ENCODE measurements around the gene MUC5AC.
"Not testable (repeated sequence)": the region's sequence is repeated elsewhere in the genome, so short reads cannot be mapped to it uniquely, and the experiment has no call there.

Gene MUC5AC

DNA sequence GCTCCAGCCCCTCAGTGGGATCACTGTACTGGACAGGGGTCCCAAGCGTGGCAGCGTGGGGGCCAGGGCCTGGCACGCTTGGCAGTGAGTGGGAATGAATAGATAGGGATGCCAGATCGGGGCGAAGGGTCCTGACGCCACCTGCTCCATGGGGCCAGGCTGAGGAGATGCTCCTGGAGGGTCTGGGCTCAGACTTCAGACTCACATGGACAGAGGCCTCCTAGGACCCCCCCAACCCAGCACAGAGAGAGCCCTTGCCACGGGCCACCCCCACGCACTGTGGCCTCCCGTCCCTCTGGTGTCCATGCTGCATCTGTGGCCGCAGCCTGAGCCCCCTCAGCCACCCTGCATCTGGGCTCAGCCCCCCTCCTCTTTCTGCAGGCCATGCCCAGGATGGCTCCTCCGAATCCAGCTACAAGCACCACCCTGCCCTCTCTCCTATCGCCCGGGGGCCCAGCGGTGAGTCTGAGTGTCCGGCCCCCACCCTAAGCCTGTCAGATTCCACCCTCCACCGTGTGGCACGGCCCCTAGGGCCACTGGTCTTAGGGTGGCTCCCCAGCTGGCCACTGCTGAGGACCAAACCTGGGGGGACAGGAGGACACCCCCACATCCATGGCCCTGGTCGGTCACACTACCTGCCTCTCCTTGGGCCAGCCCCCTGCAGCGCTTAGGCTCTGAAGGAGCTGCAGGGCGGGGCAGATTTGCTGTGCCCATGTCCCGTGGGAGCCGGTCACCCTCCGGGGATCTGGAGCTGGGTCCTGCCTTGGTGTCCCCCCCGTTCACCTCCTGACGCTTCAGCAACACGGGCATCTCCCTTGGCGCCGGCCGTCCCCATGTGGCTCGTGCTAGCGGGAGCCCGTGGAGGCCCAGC, 2.7 kb downstream of the MUC5AC start:
- Mint-ChIP-seq H3K27me3 (ENCODE audit: low read depth) (no peaks in the 10 kb centered on the region), H3K27ac (no peak overlapping the region), H3K9me3 (peaks cover 4% of the 10 kb centered on the region), H3K36me3 (ENCODE audit: low read depth) (no peaks in the 10 kb centered on the region), H3K4me3 (no peak overlapping the region), H3K4me1 (ENCODE audit: low read depth) (no peaks in the 10 kb centered on the region)

DNA sequence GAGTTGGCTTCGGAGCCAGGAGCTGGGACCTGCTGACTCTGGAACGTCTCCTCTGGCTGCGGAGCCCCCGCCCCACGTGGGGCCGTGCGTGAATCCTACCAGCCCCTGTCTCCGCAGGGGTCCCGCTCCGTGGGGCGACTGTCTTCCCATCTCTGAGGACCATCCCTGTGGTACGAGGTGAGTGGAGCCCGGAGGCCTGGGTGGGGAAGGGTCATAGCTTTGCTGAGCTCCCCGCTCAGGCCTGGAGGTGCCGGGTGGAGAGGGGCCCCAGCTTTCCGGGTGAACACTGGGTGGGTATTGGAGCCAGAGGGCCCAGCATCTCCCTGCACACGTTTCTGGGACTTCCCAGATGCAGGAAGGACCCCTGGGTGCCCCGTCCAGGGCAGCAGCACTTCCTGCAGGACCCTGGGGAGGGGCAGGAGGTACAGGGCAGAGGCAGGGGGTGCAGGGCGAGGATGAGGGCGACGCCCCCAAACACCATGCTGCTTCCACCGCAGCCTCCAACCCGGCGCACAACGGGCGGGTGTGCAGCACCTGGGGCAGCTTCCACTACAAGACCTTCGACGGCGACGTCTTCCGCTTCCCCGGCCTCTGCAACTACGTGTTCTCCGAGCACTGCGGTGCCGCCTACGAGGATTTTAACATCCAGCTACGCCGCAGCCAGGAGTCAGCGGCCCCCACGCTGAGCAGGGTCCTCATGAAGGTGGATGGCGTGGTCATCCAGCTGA, 3.8 kb downstream of the MUC5AC start:
- Mint-ChIP-seq H3K9me3 (peaks cover 4% of the 10 kb centered on the region), H3K27ac (no peak overlapping the region), H3K27me3 (ENCODE audit: low read depth) (no peaks in the 10 kb centered on the region), H3K4me1 (ENCODE audit: low read depth) (no peaks in the 10 kb centered on the region), H3K36me3 (ENCODE audit: low read depth) (no peaks in the 10 kb centered on the region), H3K4me3 (no peak overlapping the region)

DNA sequence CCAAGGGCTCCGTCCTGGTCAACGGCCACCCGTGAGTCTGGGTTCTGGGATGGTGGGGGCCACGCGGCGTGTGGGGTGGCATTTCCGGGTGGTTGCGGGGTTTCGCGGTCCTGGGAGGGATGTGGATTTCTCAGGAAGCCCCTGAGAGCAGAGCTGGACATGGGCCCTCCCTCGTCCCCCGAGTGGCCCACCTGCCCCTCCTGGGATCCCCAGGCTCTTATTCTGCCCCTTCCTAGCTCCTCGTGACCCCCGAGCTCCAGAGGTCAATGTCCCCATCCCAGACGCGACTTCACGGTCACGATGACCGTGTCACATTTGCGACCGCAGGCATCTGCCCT, 4.4 kb downstream of the MUC5AC start:
- Mint-ChIP-seq H3K9me3 (peaks cover 2% of the 10 kb centered on the region), H3K27ac (no peak overlapping the region), H3K4me1 (ENCODE audit: low read depth) (no peaks in the 10 kb centered on the region), H3K27me3 (ENCODE audit: low read depth) (no peaks in the 10 kb centered on the region), H3K4me3 (no peak overlapping the region), H3K36me3 (ENCODE audit: low read depth) (no peaks in the 10 kb centered on the region)

DNA sequence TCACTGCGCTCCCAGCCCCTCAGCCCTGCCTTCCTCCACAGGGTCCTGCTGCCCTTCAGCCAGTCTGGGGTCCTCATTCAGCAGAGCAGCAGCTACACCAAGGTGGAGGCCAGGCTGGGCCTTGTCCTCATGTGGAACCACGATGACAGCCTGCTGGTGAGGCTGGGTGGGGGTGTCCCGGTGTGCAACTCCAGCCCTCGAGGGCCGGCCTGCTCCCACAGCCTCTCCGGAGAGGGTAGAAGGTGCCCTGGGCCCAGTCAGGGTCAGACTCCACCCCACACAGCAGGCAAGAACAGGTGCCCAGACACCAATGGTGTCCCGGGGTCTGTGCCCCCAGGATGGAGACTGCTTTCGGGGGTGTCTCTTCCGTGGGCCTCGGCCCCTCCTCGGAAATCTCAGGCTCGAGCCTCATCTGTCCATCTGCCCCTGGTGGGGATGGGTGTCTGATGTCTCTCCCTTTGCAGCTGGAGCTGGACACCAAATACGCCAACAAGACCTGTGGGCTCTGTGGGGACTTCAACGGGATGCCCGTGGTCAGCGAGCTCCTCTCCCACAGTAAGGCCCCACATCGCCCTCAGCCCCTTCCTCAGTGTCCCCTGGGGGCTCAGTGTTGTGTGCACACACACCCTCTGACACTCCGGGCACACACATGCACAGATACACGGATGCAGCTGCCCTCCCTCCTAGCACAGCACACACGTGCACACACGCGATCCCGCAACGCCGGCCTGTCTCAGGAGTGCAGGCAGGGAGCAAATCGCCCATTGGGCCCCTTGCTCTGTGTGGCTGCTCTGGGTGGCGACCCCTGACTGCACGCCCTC, 4.9 kb downstream of the MUC5AC start:
- Mint-ChIP-seq H3K36me3 (ENCODE audit: low read depth) (no peaks in the 10 kb centered on the region), H3K4me3 (no peak overlapping the region), H3K27ac (no peak overlapping the region), H3K4me1 (ENCODE audit: low read depth) (no peaks in the 10 kb centered on the region), H3K9me3 (no peaks in the 10 kb centered on the region), H3K27me3 (ENCODE audit: low read depth) (no peaks in the 10 kb centered on the region)

DNA sequence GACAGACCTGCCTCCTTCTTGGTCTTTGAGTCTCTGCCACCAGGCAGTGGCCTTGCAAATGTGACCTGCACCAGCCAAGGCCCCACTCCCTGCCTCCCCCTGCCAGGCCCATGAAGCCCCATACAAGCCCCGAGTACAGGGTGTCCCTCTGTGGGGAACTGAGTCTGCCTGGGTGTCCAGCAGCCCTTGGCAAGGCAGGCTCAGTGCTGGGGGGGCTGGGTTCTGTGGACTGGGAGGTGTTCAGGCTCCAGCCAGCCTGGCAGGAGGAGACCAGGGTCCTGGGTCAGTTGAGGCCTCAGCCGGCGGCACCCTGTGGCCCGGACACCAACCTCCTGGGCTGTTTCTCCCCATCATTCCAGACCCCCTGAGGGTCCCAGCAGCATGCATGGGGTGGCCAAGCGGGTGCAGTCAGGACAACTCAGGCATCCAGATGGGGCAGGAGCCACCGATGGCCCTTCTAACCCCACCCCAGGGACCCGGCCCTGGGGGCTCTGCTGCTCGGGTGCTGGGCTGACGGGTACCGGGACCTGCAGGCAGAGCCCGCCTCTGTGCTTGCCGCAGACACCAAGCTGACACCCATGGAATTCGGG, 5.7 kb downstream of the MUC5AC start:
- Mint-ChIP-seq H3K9me3 (no peaks in the 10 kb centered on the region), H3K4me3 (no peak overlapping the region), H3K36me3 (ENCODE audit: low read depth) (no peaks in the 10 kb centered on the region), H3K27ac (no peak overlapping the region), H3K4me1 (ENCODE audit: low read depth) (no peaks in the 10 kb centered on the region), H3K27me3 (ENCODE audit: low read depth) (no peaks in the 10 kb centered on the region)

DNA sequence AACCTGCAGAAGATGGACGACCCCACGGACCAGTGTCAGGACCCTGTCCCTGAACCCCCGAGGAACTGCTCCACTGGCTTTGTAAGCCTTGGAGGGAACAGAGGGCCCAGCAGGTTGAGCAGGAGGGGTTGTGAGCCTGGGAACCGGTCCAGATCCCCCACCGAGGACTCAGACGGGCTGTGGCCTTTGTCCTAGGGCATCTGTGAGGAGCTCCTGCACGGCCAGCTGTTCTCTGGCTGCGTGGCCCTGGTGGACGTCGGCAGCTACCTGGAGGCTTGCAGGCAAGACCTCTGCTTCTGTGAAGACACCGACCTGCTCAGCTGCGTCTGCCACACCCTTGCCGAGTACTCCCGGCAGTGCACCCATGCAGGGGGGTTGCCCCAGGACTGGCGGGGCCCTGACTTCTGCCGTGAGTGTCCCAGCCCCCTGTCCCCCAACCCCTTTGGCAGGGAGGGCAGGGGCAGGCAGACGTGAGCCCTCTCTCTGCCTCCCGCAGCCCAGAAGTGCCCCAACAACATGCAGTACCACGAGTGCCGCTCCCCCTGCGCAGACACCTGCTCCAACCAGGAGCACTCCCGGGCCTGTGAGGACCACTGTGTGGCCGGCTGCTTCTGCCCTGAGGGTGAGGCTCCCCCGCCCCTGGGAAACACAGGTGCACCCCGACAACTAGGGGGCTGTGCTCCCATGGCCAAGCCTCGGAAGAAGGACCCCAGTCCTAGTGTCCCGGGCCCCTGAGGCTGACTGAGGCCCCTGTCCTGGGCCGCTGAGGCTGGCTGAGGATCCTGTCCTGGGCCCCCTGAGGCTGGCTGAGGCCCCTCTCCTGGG, 6.4 kb downstream of the MUC5AC start:
- no peaks in the 10 kb centered on the region for H3K27me3 Mint-ChIP-seq (ENCODE audit: low read depth)
- H3K36me3 Mint-ChIP-seq (ENCODE audit: low read depth): no peaks in the 10 kb centered on the region
- H3K9me3 Mint-ChIP-seq: no peaks in the 10 kb centered on the region
- no peak overlapping the region for H3K27ac Mint-ChIP-seq
- no peaks in the 10 kb centered on the region for H3K4me1 Mint-ChIP-seq (ENCODE audit: low read depth)
- H3K4me3 Mint-ChIP-seq: no peak overlapping the region

DNA sequence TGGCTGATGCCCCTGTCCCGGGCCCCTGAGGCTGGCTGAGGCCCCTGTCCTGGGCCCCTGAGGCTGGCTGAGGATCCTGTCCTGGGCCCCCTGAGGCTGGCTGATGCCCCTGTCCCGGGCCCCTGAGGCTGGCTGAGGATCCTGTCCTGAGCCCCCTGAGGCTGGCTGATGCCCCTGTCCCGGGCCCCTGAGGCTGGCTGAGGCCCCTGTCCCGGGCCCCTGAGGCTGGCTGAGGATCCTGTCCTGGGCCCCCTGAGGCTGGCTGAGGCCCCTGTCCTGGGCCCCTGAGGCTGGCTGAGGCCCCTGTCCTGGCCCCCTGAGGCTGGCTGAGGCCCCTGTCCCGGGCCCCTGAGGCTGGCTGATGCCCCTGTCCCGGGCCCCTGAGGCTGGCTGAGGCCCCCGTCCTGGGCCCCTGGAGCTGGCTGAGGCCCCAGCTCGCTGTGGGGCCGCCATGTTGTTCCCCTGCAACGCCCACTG, 7.1 kb downstream of the MUC5AC start:
- H3K27me3 Mint-ChIP-seq (ENCODE audit: low read depth); H3K4me1 Mint-ChIP-seq (ENCODE audit: low read depth); H3K36me3 Mint-ChIP-seq (ENCODE audit: low read depth); H3K27ac Mint-ChIP-seq; H3K4me3 Mint-ChIP-seq; H3K9me3 Mint-ChIP-seq: not testable (repeated sequence)

DNA sequence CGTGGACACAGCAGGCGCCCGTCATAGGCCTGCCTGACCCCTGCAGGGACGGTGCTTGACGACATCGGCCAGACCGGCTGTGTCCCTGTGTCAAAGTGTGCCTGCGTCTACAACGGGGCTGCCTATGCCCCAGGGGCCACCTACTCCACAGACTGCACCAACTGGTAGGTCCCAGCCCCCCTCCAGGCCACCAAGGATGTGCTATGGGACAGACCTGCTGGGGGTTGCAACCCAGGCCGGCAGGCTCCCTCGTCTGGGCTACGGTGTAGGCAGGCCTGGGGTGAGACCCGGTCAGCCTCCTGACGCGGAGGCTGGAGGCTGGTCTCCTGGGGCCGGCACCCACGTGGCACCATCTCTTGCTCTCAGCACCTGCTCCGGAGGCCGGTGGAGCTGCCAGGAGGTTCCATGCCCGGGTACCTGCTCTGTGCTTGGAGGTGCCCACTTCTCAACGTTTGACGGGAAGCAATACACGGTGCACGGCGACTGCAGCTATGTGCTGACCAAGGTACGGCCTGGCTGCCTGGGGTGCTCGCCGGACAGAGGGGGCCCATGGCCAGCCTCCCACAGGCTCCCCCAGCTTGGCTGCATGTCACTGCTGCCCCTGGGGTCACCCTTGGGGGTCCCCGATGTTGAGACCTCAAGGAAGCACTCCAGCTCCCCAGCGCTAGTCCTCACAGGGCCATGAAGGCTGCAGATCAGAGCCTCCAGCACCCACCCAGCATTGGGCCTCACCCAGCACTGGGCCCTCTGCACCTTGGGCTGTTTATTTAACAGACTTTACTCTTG, 7.7 kb downstream of the MUC5AC start:
- Mint-ChIP-seq H3K27ac (no peak overlapping the region), H3K9me3 (no peaks in the 10 kb centered on the region), H3K36me3 (ENCODE audit: low read depth) (no peaks in the 10 kb centered on the region), H3K4me1 (ENCODE audit: low read depth) (no peaks in the 10 kb centered on the region), H3K27me3 (ENCODE audit: low read depth) (no peaks in the 10 kb centered on the region), H3K4me3 (no peak overlapping the region)

DNA sequence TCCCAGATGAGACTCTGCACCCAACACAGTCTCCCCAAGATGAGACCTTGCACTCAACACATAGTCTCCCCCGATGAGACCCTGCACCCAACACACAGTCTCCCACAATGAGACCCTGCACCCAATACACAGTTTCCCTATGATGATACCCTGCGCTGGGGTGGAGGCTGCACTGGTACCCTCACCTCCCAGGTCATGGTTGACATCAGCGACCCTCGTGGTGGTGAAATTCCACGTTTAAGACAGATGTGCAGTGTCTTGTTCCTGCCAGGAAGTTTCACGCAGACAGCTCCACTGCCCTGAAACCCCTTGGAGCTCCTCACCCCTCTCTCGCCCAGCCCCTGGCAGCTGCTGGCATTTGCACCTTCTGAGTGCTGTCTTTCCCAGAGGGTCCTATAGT, 9.5 kb downstream of the MUC5AC start:
- Mint-ChIP-seq H3K36me3 (ENCODE audit: low read depth) (peaks cover 2% of the 10 kb centered on the region), H3K27me3 (ENCODE audit: low read depth) (no peaks in the 10 kb centered on the region), H3K4me3 (no peak overlapping the region), H3K27ac (no peak overlapping the region), H3K9me3 (peaks cover 12% of the 10 kb centered on the region), H3K4me1 (ENCODE audit: low read depth) (no peaks in the 10 kb centered on the region)

DNA sequence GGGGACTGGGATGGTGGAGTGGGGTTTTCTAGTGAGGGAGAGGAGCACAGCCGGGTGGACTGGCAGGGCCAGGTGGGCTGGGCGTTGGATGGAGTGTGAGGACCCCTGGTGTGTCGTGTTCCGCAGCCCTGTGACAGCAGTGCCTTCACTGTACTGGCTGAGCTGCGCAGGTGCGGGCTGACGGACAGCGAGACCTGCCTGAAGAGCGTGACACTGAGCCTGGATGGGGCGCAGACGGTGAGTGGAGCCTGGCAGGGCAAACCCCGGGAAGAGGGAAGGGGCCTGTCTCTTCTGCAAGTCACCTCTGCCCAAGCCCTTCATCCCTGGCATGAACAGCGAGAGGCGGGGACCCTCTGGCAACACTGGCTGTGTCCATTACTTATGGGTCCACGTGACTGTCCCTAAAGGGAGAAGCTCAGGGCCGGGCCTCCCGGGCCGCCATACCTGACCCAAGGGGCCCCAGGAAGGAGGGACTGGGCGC, 10.0 kb downstream of the MUC5AC start:
- Mint-ChIP-seq H3K9me3 (peaks cover 12% of the 10 kb centered on the region), H3K36me3 (ENCODE audit: low read depth) (peaks cover 2% of the 10 kb centered on the region), H3K4me1 (ENCODE audit: low read depth) (no peaks in the 10 kb centered on the region), H3K27me3 (ENCODE audit: low read depth) (no peaks in the 10 kb centered on the region), H3K4me3 (no peak overlapping the region), H3K27ac (no peak overlapping the region)

DNA sequence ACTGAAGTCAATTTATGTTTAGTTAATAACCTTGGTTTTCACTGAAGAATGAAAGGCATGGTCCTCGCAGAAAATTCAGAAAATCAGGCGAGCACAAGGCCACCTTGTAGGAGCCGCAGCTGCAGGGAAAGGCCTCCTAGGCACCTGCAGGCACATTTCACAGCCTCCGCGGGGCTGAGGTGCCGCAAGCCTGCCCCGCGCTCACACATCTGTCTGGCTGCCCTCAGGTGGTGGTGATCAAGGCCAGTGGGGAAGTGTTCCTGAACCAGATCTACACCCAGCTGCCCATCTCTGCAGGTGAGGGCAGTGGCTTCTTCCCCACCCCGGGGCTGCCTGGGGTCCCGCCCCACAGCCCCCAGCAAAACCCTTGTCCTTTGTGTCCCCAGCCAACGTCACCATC, 10.5 kb downstream of the MUC5AC start:
- H3K4me3 Mint-ChIP-seq: no peak overlapping the region
- H3K4me1 Mint-ChIP-seq (ENCODE audit: low read depth): no peaks in the 10 kb centered on the region
- no peaks in the 10 kb centered on the region for H3K27me3 Mint-ChIP-seq (ENCODE audit: low read depth)
- peaks cover 12% of the 10 kb centered on the region for H3K9me3 Mint-ChIP-seq
- H3K27ac Mint-ChIP-seq: no peak overlapping the region
- H3K36me3 Mint-ChIP-seq (ENCODE audit: low read depth): peaks cover 2% of the 10 kb centered on the region

DNA sequence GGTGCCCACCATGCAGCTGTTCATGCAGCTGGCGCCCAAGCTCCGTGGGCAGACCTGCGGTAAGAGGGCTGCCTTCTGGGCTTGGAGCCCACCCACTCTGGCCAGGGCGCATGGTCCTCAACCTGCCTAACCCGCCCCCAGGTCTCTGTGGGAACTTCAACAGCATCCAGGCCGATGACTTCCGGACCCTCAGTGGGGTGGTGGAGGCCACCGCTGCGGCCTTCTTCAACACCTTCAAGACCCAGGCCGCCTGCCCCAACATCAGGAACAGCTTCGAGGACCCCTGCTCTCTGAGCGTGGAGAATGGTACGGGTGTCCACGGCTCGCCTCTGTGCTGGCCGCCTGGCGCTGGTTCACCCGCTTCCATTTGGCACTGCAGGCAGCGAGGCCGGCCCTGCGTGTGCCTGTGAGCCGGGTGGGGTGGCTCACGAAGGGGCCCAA, 11.0 kb downstream of the MUC5AC start:
- H3K27me3 Mint-ChIP-seq (ENCODE audit: low read depth): no peaks in the 10 kb centered on the region
- no peaks in the 10 kb centered on the region for H3K4me1 Mint-ChIP-seq (ENCODE audit: low read depth)
- H3K36me3 Mint-ChIP-seq (ENCODE audit: low read depth): peaks cover 2% of the 10 kb centered on the region
- no peak overlapping the region for H3K27ac Mint-ChIP-seq
- peaks cover 12% of the 10 kb centered on the region for H3K9me3 Mint-ChIP-seq
- H3K4me3 Mint-ChIP-seq: no peak overlapping the region
